Umbilical cord (tissue), 2 donors: Measurements from ENCODE around the gene PAPSS2. TPM values are rescaled to one million over a fixed set of nuclear protein-coding genes. Genes with fewer than 3 reads are reported as not detected.
"Not testable (repeated sequence)": the region's sequence is repeated elsewhere in the genome, so short reads cannot be mapped to it uniquely, and the experiment has no call there.

Experiments used
- DNase-seq: peaks from one replicate; pipeline ENCODE4 v3.0.0-alpha.2; 2015; ENCODE audit warnings: low spot score
- total RNA-seq: library from RNA; depleted of rRNA; stranded (reverse); fragments of >200 nt; gene quantifications from one replicate; pipeline ENCODE4 v1.2.3, GENCODE V29; 2014; ENCODE audit warnings: low replicate concordance; ENCODE audit not compliant: insufficient read depth

Gene PAPSS2
- total RNA-seq, 1 donor from 2014 or later, result 45.5 TPM

- not testable (repeated sequence) for DNase-seq
These were observed 88.6 kb downstream of the PAPSS2 start for GRCh38 chr10:87748244-87748643.

GRCh38 chr10:87750001-87750671 is 90.5 kb downstream of the PAPSS2 start:
- DNase-seq, result peak; percentile 95

- DNase-seq, result no peak
These were observed 91.1 kb downstream of the PAPSS2 start for GRCh38 chr10:87750817-87751216.

GRCh38 chr10:87751274-87751673 is 91.6 kb downstream of the PAPSS2 start:
- no peak for DNase-seq

GRCh38 chr10:87752566-87752965 is 92.9 kb downstream of the PAPSS2 start:
- DNase-seq, result no peak

GRCh38 chr10:87753995-87754866 is 94.6 kb downstream of the PAPSS2 start:
- DNase-seq, result no peak

GRCh38 chr10:87757685-87758084 is 98.0 kb downstream of the PAPSS2 start:
- DNase-seq, result no peak

GRCh38 chr10:87759551-87759950 is 99.9 kb downstream of the PAPSS2 start:
- no peak for DNase-seq

- DNase-seq, result no peak
These were observed 100.7 kb downstream of the PAPSS2 start for GRCh38 chr10:87760195-87760905.

GRCh38 chr10:87761153-87761552 is 101.5 kb downstream of the PAPSS2 start:
- DNase-seq, result no peak

GRCh38 chr10:87761892-87762291 is 102.2 kb downstream of the PAPSS2 start:
- peak; percentile 21 for DNase-seq

- no peak for DNase-seq
These were observed 103.6 kb downstream of the PAPSS2 start for GRCh38 chr10:87763086-87763861.

GRCh38 chr10:87764072-87764934 is 104.6 kb downstream of the PAPSS2 start:
- no peak for DNase-seq

- no peak for DNase-seq
These were observed 106.1 kb downstream of the PAPSS2 start for GRCh38 chr10:87765666-87766376.

GRCh38 chr10:87767253-87767652 is 107.6 kb downstream of the PAPSS2 start:
- no peak for DNase-seq

- DNase-seq, result peak; percentile 47
These were observed 112.3 kb downstream of the PAPSS2 start for GRCh38 chr10:87771871-87772500.

- DNase-seq, result no peak
These were observed 116.1 kb downstream of the PAPSS2 start for GRCh38 chr10:87775766-87776165.

- no peak for DNase-seq
These were observed 116.7 kb downstream of the PAPSS2 start for GRCh38 chr10:87776328-87776727.

GRCh38 chr10:87781545-87781944 is 121.9 kb downstream of the PAPSS2 start:
- DNase-seq, result no peak
